MM.1S (cell line): ENCODE measurements around the gene TMEM182.
A peak's percentile ranks its signal among the peaks of the same experiment; 100 is the strongest.

ENCODE experiments used
- DNase-seq: peaks from one replicate; pipeline ENCODE4 v3.0.0-alpha.2; 2015
- H2AFZ ChIP-seq: fragments of 300-600 bp; sonication (generic); 2 replicates; pipeline ENCODE4 v1.6.0; 2016; ENCODE audit warnings: antibody characterized with exemption, low read length
- H3F3A ChIP-seq: fragments of 300-600 bp; sonication (generic); 2 replicates; pipeline ENCODE4 v1.6.1; 2016; ENCODE audit warnings: mild to moderate bottlenecking, antibody characterized with exemption, low read length, moderate library complexity, mixed read lengths; ENCODE audit not compliant: insufficient read depth
- H3K27ac ChIP-seq: fragments of 300-600 bp; sonication (generic); 2 replicates; pipeline ENCODE4 v1.5.1; 2016; ENCODE audit warnings: mild to moderate bottlenecking, low read length
- H3K27me3 ChIP-seq: fragments of 300-600 bp; sonication (generic); replicated peaks from 2 replicates; pipeline ENCODE4 v1.6.0; 2016; ENCODE audit warnings: low read length; ENCODE audit not compliant: insufficient read depth
- H3K36me3 ChIP-seq: fragments of 300-600 bp; sonication (generic); replicated peaks from 2 replicates; pipeline ENCODE4 v1.6.1; 2016; ENCODE audit warnings: mild to moderate bottlenecking, low read length, mixed read lengths; ENCODE audit not compliant: insufficient read depth
- H3K4me1 ChIP-seq: fragments of 300-600 bp; sonication (generic); 2 replicates; pipeline ENCODE4 v1.6.1; 2016; ENCODE audit warnings: low read length, mixed read lengths
- H3K4me2 ChIP-seq: fragments of 300-600 bp; sonication (generic); 2 replicates; pipeline ENCODE4 v1.6.0; 2016; ENCODE audit warnings: low read depth, low read length
- H3K4me3 ChIP-seq: fragments of 300-600 bp; sonication (generic); 2 replicates; pipeline ENCODE4 v1.5.1; 2016; ENCODE audit warnings: low read length, mixed read lengths
- H3K79me2 ChIP-seq: fragments of 300-600 bp; sonication (generic); 2 replicates; pipeline ENCODE4 v1.6.1; 2016; ENCODE audit warnings: mixed run types, low read length, mixed read lengths
- H3K9ac ChIP-seq: fragments of 300-600 bp; sonication (generic); 2 replicates; pipeline ENCODE4 v1.6.1; 2016; ENCODE audit warnings: low read length, mixed read lengths
- H3K9me2 ChIP-seq: fragments of 300-600 bp; sonication (generic); replicated peaks from 2 replicates; pipeline ENCODE4 v1.6.1; 2016; ENCODE audit warnings: mild to moderate bottlenecking, low read length, mixed read lengths; ENCODE audit not compliant: insufficient read depth
- H3K9me3 ChIP-seq: fragments of 300-600 bp; sonication (generic); replicated peaks from 2 replicates; pipeline ENCODE4 v1.6.1; 2016; ENCODE audit warnings: mild to moderate bottlenecking, low read length, mixed read lengths; ENCODE audit not compliant: insufficient read depth
- H4K20me1 ChIP-seq: fragments of 300-600 bp; sonication (generic); 2 replicates; pipeline ENCODE4 v1.6.1; 2016; ENCODE audit warnings: mild to moderate bottlenecking, low read length, moderate library complexity, mixed read lengths; ENCODE audit not compliant: insufficient read depth
- EZH2 ChIP-seq: fragments of 300-600 bp; sonication (generic); optimal IDR thresholded peaks from 2 replicates; pipeline ENCODE3; 2017; ENCODE audit warnings: low read depth, mild to moderate bottlenecking, antibody characterized with exemption, low read length, mixed read lengths
- EZH2phosphoT487 ChIP-seq: fragments of 300-600 bp; sonication (generic); IDR thresholded peaks from 2 replicates; pipeline ENCODE4 v1.6.1; 2018; ENCODE audit warnings: antibody characterized with exemption, low read length
- TF ChIP-seq, protein P1 (sequence below): fragments of 300-600 bp; sonication (generic); IDR thresholded peaks from 2 replicates; pipeline ENCODE4 v1.5.1; 2016; ENCODE audit warnings: antibody characterized with exemption, low read length, mixed read lengths

TMEM182 gene

DNA sequence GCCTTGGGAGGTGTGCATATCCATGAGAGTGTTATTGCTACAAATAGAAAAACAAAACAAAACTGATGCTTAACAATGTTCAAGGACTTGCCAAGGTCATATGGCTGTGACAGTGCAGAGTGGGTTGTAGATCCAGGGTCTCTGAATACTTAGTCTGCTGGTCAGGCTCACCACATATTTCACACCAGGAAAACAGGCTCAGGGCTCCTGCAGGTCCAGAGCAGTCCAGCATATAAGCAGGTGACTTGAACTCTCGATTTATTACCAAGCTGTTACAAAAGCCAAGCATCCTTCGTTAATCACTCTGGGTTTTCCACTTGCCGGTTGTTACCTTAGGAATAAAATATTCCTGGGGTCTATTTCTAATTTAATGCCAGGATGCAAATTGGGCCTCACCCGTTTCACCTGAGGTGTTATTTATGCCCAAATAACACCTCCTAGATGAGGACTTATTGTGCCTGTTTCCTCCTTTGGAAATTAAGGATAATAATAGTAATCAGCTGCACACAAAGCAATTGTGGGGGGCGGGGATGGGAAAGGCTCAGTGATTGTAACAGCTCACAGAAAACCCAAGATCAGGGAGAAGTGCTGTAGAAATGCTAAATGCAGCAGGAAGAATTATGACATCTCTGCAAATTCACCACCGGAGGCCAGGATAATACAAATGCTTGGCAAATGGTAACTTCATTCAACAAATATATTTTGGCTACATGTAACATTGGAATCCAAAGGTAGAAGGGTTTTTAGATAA is 72.9 kb downstream of the TMEM182 start:
- no peak overlapping the region for H3K4me3 ChIP-seq
- no peaks in the 10 kb centered on the region for H3K36me3 ChIP-seq
- no peaks in the 10 kb centered on the region for H3K9me3 ChIP-seq
- no peaks in the 10 kb centered on the region for H3K4me1 ChIP-seq
- H3K27me3 ChIP-seq: no peaks in the 10 kb centered on the region
- H3K79me2 ChIP-seq: no peaks in the 10 kb centered on the region
- H3F3A ChIP-seq: no peaks in the 10 kb centered on the region
- no peaks in the 10 kb centered on the region for H3K9me2 ChIP-seq
- no peak overlapping the region for H3K4me2 ChIP-seq
- no peak for DNase-seq
- H2AFZ ChIP-seq: no peak overlapping the region
- H3K9ac ChIP-seq: no peak overlapping the region
- H3K27ac ChIP-seq: no peak overlapping the region
- H4K20me1 ChIP-seq: no peaks in the 10 kb centered on the region
- TF ChIP-seq EZH2phosphoT487: no peak
- TF ChIP-seq EZH2: no peak
- TF ChIP-seq, protein P1, sequence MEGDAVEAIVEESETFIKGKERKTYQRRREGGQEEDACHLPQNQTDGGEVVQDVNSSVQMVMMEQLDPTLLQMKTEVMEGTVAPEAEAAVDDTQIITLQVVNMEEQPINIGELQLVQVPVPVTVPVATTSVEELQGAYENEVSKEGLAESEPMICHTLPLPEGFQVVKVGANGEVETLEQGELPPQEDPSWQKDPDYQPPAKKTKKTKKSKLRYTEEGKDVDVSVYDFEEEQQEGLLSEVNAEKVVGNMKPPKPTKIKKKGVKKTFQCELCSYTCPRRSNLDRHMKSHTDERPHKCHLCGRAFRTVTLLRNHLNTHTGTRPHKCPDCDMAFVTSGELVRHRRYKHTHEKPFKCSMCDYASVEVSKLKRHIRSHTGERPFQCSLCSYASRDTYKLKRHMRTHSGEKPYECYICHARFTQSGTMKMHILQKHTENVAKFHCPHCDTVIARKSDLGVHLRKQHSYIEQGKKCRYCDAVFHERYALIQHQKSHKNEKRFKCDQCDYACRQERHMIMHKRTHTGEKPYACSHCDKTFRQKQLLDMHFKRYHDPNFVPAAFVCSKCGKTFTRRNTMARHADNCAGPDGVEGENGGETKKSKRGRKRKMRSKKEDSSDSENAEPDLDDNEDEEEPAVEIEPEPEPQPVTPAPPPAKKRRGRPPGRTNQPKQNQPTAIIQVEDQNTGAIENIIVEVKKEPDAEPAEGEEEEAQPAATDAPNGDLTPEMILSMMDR: no peak

- H3K9me3 ChIP-seq: no peaks in the 10 kb centered on the region
- TF ChIP-seq EZH2: no peak
- TF ChIP-seq, protein P1: no peak
- TF ChIP-seq EZH2phosphoT487: no peak
Measured at GRCh38 chr2:102837626-102838198, 75.9 kb downstream of the TMEM182 start.

GRCh38 chr2:102839668-102840388 is 78.0 kb downstream of the TMEM182 start:
- no peak overlapping the region for H3K4me2 ChIP-seq
- H3K79me2 ChIP-seq: no peaks in the 10 kb centered on the region
- no peak overlapping the region for H3K27ac ChIP-seq
- no peaks in the 10 kb centered on the region for H3K9me2 ChIP-seq
- H3K4me3 ChIP-seq: no peak overlapping the region
- no peaks in the 10 kb centered on the region for H3K4me1 ChIP-seq
- no peaks in the 10 kb centered on the region for H4K20me1 ChIP-seq
- TF ChIP-seq, protein P1: peak; percentile 87
- TF ChIP-seq EZH2phosphoT487: no peak
- DNase-seq: peak; percentile 54
- H2AFZ ChIP-seq: no peak overlapping the region
- H3K36me3 ChIP-seq: no peaks in the 10 kb centered on the region
- no peaks in the 10 kb centered on the region for H3K27me3 ChIP-seq
- H3F3A ChIP-seq: no peaks in the 10 kb centered on the region
- no peaks in the 10 kb centered on the region for H3K9me3 ChIP-seq
- H3K9ac ChIP-seq: no peak overlapping the region

More at GRCh38 chr2:102837626-102838198, 75.9 kb downstream of the TMEM182 start:
- H3K79me2 ChIP-seq: no peaks in the 10 kb centered on the region
- H4K20me1 ChIP-seq: no peaks in the 10 kb centered on the region
- H3K9me2 ChIP-seq: no peaks in the 10 kb centered on the region
- no peak overlapping the region for H3K27ac ChIP-seq
- DNase-seq: no peak
- no peaks in the 10 kb centered on the region for H3K36me3 ChIP-seq
- H3K4me3 ChIP-seq: no peak overlapping the region
- H2AFZ ChIP-seq: no peak overlapping the region
- no peak overlapping the region for H3K9ac ChIP-seq
- no peaks in the 10 kb centered on the region for H3F3A ChIP-seq
- no peaks in the 10 kb centered on the region for H3K4me1 ChIP-seq
- H3K27me3 ChIP-seq: no peaks in the 10 kb centered on the region
- no peak overlapping the region for H3K4me2 ChIP-seq
